ENCODE data around the gene IFNL1.

IFNL1 gene

GRCh38 chr19:39299832-39300231 is 3.6 kb downstream of the IFNL1 start:
- no peak overlapping the region for H3K27ac ChIP-seq
- no peak for TF ChIP-seq CTCF (IDR thresholded peaks at IDR 0.05)
- TF ChIP-seq ZFX (IDR thresholded peaks at IDR 0.05; ENCODE audit: borderline replicate concordance) = no peak

GRCh38 chr19:39301021-39301420 is 4.8 kb downstream of the IFNL1 start:
- no peak overlapping the region for H3K27ac ChIP-seq
- TF ChIP-seq CTCF (IDR thresholded peaks at IDR 0.05) (no peak), ZFX (IDR thresholded peaks at IDR 0.05; ENCODE audit: borderline replicate concordance) (no peak)

- TF ChIP-seq CTCF (IDR thresholded peaks at IDR 0.05) (no peak), ZFX (IDR thresholded peaks at IDR 0.05; ENCODE audit: borderline replicate concordance) (no peak)
- H3K27ac ChIP-seq = no peak overlapping the region
Observed at GRCh38 chr19:39301562-39301961, 5.4 kb downstream of the IFNL1 start.

- no peak overlapping the region for H3K27ac ChIP-seq
- no peak for TF ChIP-seq CTCF (IDR thresholded peaks at IDR 0.05)
Observed at GRCh38 chr19:39303373-39304184, 7.4 kb downstream of the IFNL1 start.

- no peak overlapping the region for H3K27ac ChIP-seq
- no peak for TF ChIP-seq ZFX (IDR thresholded peaks at IDR 0.05; ENCODE audit: borderline replicate concordance)
- no peak for TF ChIP-seq CTCF (IDR thresholded peaks at IDR 0.05)
Observed at GRCh38 chr19:39304185-39304513, 7.9 kb downstream of the IFNL1 start.

- no peak overlapping the region for H3K27ac ChIP-seq
- TF ChIP-seq CTCF (IDR thresholded peaks at IDR 0.05) = no peak
- no peak for TF ChIP-seq ZFX (IDR thresholded peaks at IDR 0.05; ENCODE audit: borderline replicate concordance)
Observed at GRCh38 chr19:39304701-39305571, 8.7 kb downstream of the IFNL1 start.

- TF ChIP-seq ZFX (IDR thresholded peaks at IDR 0.05; ENCODE audit: borderline replicate concordance) (no peak), CTCF (IDR thresholded peaks at IDR 0.05) (no peak)
Observed at GRCh38 chr19:39306075-39306474, 9.9 kb downstream of the IFNL1 start.

More at GRCh38 chr19:39306075-39306474, 9.9 kb downstream of the IFNL1 start:
- no peak overlapping the region for H3K27ac ChIP-seq
